Smooth muscle cell (in vitro differentiated cells): ENCODE results near the gene CD247. TPM values are rescaled to one million over a fixed set of nuclear protein-coding genes. Genes with fewer than 3 reads are reported as not detected.

ENCODE experiments used
- DNase-seq: peaks from one replicate; lab custom pipeline; 2025; ENCODE audit not compliant: unreplicated experiment; lab: John Stamatoyannopoulos, UW
- H2AFZ ChIP-seq: fragments of 200-600 bp; sonication (generic); 2 replicates; pipeline ENCODE4 v1.6.0; 2016; ENCODE audit warnings: antibody characterized with exemption, low read depth, mild to moderate bottlenecking
- H3F3A ChIP-seq: fragments of 200-600 bp; sonication (generic); 2 replicates; pipeline ENCODE4 v1.6.0; 2017; ENCODE audit warnings: antibody characterized with exemption, low read depth
- H3K27ac ChIP-seq: fragments of 200-600 bp; sonication (generic); 2 replicates; pipeline ENCODE4 v1.5.1; 2016; ENCODE audit warnings: low read depth, mild to moderate bottlenecking
- H3K27me3 ChIP-seq: fragments of 200-600 bp; sonication (generic); 2 replicates; pipeline ENCODE4 v1.6.1; 2016; ENCODE audit warnings: low read depth, mild to moderate bottlenecking
- H3K36me3 ChIP-seq: fragments of 200-600 bp; sonication (generic); 2 replicates; pipeline ENCODE4 v1.5.1; 2016; ENCODE audit warnings: low read depth
- H3K4me1 ChIP-seq: fragments of 200-600 bp; sonication (generic); 2 replicates; pipeline ENCODE4 v1.5.1; 2016; ENCODE audit warnings: low read depth
- H3K4me2 ChIP-seq: fragments of 200-600 bp; sonication (generic); 2 replicates; pipeline ENCODE4 v1.6.0; 2016; ENCODE audit warnings: mild to moderate bottlenecking
- H3K4me3 ChIP-seq: fragments of 200-600 bp; sonication (generic); 2 replicates; pipeline ENCODE4 v1.5.1; 2016; ENCODE audit warnings: mild to moderate bottlenecking
- H3K79me2 ChIP-seq: fragments of 200-600 bp; sonication (generic); 2 replicates; pipeline ENCODE4 v1.6.0; 2016; ENCODE audit warnings: low read depth, mild to moderate bottlenecking
- H3K9ac ChIP-seq: fragments of 200-600 bp; sonication (generic); 2 replicates; pipeline ENCODE4 v1.6.0; 2016; ENCODE audit warnings: low read depth
- H3K9me3 ChIP-seq: fragments of 200-600 bp; sonication (generic); replicated peaks from 2 replicates; pipeline ENCODE4 v1.5.1; 2016; ENCODE audit warnings: low read depth
- H4K20me1 ChIP-seq: fragments of 200-600 bp; sonication (generic); 2 replicates; pipeline ENCODE4 v1.6.0; 2016; ENCODE audit warnings: low read depth
- WGBS: methylation state at CpG from one replicate; pipeline ENCODE4 v1.1.7; 2016; ENCODE audit warnings: low lambda C conversion rate; 5-methylcytosine and 5-hydroxymethylcytosine counted together
- polyA plus RNA-seq: library from polyadenylated mRNA; unstranded; fragments of >200 nt; fragmentation: Nextera tagmentation; extraction: Ambion mirVana; gene quantifications from 2 replicates; pipeline ENCODE4 v1.2.1, GENCODE V29; 2016
- total RNA-seq: library from RNA; depleted of rRNA; stranded (reverse); fragments of >200 nt; gene quantifications from 2 replicates; pipeline ENCODE4 v1.2.3, GENCODE V29; 2014
- TF ChIP-seq, protein P1 (sequence below): fragments of 200-600 bp; sonication (generic); IDR thresholded peaks from 2 replicates; pipeline ENCODE4 v1.5.1; 2017; ENCODE audit warnings: borderline replicate concordance, mild to moderate bottlenecking, antibody characterized with exemption; ENCODE audit not compliant: insufficient read depth, poor library complexity, severe bottlenecking

The CD247 gene
- total and polyA plus RNA-seq, 2 experiments from 2014 or later, result 0.13 TPM; not detected in 1

GRCh38 chr1:167492481-167492910 lies 25.8 kb downstream of the CD247 start:
- H2AFZ ChIP-seq, result no peak overlapping the region
- no peaks in the 10 kb centered on the region for H3K27me3 ChIP-seq
- no peak overlapping the region for H3K27ac ChIP-seq
- H3K4me3 ChIP-seq, result no peak overlapping the region
- H3K9me3 ChIP-seq, result no peaks in the 10 kb centered on the region
- H3K4me2 ChIP-seq, result no peak overlapping the region
- peaks cover 35% of the 10 kb centered on the region for H3K4me1 ChIP-seq
- no peaks in the 10 kb centered on the region for H4K20me1 ChIP-seq
- TF ChIP-seq, protein P1, sequence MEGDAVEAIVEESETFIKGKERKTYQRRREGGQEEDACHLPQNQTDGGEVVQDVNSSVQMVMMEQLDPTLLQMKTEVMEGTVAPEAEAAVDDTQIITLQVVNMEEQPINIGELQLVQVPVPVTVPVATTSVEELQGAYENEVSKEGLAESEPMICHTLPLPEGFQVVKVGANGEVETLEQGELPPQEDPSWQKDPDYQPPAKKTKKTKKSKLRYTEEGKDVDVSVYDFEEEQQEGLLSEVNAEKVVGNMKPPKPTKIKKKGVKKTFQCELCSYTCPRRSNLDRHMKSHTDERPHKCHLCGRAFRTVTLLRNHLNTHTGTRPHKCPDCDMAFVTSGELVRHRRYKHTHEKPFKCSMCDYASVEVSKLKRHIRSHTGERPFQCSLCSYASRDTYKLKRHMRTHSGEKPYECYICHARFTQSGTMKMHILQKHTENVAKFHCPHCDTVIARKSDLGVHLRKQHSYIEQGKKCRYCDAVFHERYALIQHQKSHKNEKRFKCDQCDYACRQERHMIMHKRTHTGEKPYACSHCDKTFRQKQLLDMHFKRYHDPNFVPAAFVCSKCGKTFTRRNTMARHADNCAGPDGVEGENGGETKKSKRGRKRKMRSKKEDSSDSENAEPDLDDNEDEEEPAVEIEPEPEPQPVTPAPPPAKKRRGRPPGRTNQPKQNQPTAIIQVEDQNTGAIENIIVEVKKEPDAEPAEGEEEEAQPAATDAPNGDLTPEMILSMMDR, result no peak
- H3K36me3 ChIP-seq, result no peaks in the 10 kb centered on the region
- no peaks in the 10 kb centered on the region for H3F3A ChIP-seq
- H3K9ac ChIP-seq, result no peak overlapping the region
- no peak for DNase-seq
- 80% methylated on average over 5 of the region's 5 CpGs for WGBS
- no peaks in the 10 kb centered on the region for H3K79me2 ChIP-seq

- no peak overlapping the region for H3K4me3 ChIP-seq
- no peak overlapping the region for H3K9ac ChIP-seq
- H3K36me3 ChIP-seq, result no peaks in the 10 kb centered on the region
- TF ChIP-seq, protein P1, result no peak
- no peak overlapping the region for H3K4me2 ChIP-seq
- H3K4me1 ChIP-seq, result peaks cover 35% of the 10 kb centered on the region
- DNase-seq, result no peak
- 75% methylated on average over 12 of the region's 12 CpGs for WGBS
- H4K20me1 ChIP-seq, result no peaks in the 10 kb centered on the region
- no peaks in the 10 kb centered on the region for H3K9me3 ChIP-seq
- H3K27ac ChIP-seq, result no peak overlapping the region
- no peak overlapping the region for H2AFZ ChIP-seq
- no peaks in the 10 kb centered on the region for H3K27me3 ChIP-seq
- H3K79me2 ChIP-seq, result no peaks in the 10 kb centered on the region
- H3F3A ChIP-seq, result no peaks in the 10 kb centered on the region
Observed at GRCh38 chr1:167491586-167492461, 26.5 kb downstream of the CD247 start.

DNA sequence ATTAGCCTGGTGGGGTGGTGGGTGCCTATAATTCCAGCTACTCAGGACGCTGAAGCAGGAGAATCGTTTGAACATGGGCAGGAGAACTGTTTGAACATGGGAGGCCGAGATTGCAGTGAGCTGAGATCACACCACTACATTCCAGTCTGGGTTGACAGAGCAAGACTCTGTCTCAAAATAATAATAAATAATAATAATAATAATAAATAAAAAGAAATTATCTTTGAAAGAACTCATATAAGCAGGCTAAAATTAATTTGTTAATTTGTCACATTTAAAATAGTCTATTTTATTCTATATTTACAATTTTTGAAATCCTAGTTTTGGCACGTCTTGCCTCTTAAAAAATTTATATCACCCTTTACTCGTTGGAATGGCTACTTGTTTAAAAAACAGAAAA lies 27.6 kb downstream of the CD247 start:
- H3F3A ChIP-seq, result no peaks in the 10 kb centered on the region

More for the DNA sequence above, 27.6 kb downstream of the CD247 start:
- H3K9me3 ChIP-seq, result no peaks in the 10 kb centered on the region
- no peak overlapping the region for H3K9ac ChIP-seq
- no peak for DNase-seq
- H3K36me3 ChIP-seq, result no peaks in the 10 kb centered on the region
- H3K4me1 ChIP-seq, result peaks cover 35% of the 10 kb centered on the region
- TF ChIP-seq, protein P1, result no peak
- no peak overlapping the region for H2AFZ ChIP-seq
- H4K20me1 ChIP-seq, result no peaks in the 10 kb centered on the region
- no peak overlapping the region for H3K27ac ChIP-seq
- no peaks in the 10 kb centered on the region for H3K27me3 ChIP-seq
- WGBS, result 77% methylated on average over 5 of the region's 5 CpGs
- H3K79me2 ChIP-seq, result no peaks in the 10 kb centered on the region
- no peak overlapping the region for H3K4me2 ChIP-seq
- no peak overlapping the region for H3K4me3 ChIP-seq
